Stimulated activated naive B cell treated with anti-CD40 and anti-IgM and Interleukin-4, amounts not matched to agents 10 μg/mL and 1 μg/mL and 100 μg/mL, for 72 hours (primary cell): ENCODE data around the gene GGA2.

Experiments used
- ATAC-seq, 2 donors: fragments of 150-1000 bp; cut with Tn5 transposase; replicated peaks; 2 replicates each; pipeline ENCODE4 v1.10.0; 2021; ENCODE audit warnings: moderate library complexity in 1 of 2
- DNase-seq: peaks from one replicate; pipeline ENCODE4 v3.0.0; 2021
- H3K27ac Mint-ChIP-seq: one replicate; pipeline ENCODE4 v1.8.0; 2022; ENCODE audit warnings: mild to moderate bottlenecking, mixed read lengths
- H3K27me3 Mint-ChIP-seq, 2 donors: one replicate each; pipeline ENCODE4 v1.8.0; 2022; ENCODE audit warnings: mixed read lengths in 2 of 2
- H3K36me3 Mint-ChIP-seq, 2 donors: one replicate each; pipeline ENCODE4 v1.8.0; 2022; ENCODE audit warnings: mixed read lengths in 2 of 2, mild to moderate bottlenecking in 1 of 2
- H3K4me1 Mint-ChIP-seq, 2 donors: one replicate each; pipeline ENCODE4 v1.8.0; 2022; ENCODE audit warnings: mixed read lengths in 2 of 2, mild to moderate bottlenecking in 1 of 2
- H3K4me3 Mint-ChIP-seq, 2 donors: one replicate each; pipeline ENCODE4 v1.8.0; 2022; ENCODE audit warnings: mild to moderate bottlenecking in 2 of 2, mixed read lengths in 2 of 2, moderate library complexity in 1 of 2
- H3K9me3 Mint-ChIP-seq, 2 donors: one replicate each; pipeline ENCODE4 v1.8.0; 2022; ENCODE audit warnings: mixed read lengths in 2 of 2, mild to moderate bottlenecking in 1 of 2

GGA2 gene

DNA sequence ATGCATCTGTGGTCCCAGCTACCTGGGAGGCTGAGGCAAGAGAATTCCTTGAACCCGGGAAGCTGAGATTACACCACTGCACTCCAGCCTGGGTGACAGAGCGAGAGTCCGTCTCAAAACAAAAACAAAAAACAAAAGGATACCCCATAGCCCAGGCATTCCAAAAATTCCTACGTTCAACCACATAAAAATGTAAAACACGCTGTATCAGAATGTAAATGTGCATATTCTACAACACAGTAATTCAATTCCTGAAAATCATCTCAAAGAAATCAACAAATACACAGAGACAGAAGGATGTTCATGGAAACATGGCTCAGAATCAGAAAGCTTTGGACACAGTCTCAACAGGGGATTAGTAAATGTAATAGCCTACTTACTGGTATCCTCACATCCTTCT, 90.3 kb downstream of the GGA2 start:
- no peaks in the 10 kb centered on the region for H3K4me1 Mint-ChIP-seq
- no peak for DNase-seq
- no peak overlapping the region for H3K4me3 Mint-ChIP-seq
- H3K27me3 Mint-ChIP-seq = no peaks in the 10 kb centered on the region
- H3K36me3 Mint-ChIP-seq = peaks cover 24 to 32% of the 10 kb centered on the region in 2 donors
- no peaks in the 10 kb centered on the region for H3K9me3 Mint-ChIP-seq
- H3K27ac Mint-ChIP-seq = no peak overlapping the region
- ATAC-seq = no peak

DNA sequence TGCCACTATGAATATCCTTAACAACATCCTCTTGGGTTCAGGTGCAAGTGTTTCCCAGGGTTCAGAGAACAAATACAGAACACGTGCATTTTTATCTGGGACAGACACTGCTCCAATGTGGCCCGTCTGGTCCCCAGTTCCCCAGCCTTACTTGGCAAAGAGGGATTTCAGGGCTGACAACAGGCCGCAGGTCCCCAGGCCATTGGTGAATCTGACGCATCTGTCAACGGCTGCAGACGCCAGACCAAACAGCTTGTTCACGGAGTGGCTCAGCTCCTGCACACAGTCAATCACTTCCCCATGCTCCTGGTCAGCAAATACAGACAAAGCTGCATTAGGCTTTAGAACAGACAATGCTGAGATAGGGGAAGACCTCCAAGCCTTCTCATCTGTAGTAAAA, 93.5 kb downstream of the GGA2 start:
- no peak overlapping the region for H3K4me3 Mint-ChIP-seq
- no peaks in the 10 kb centered on the region for H3K4me1 Mint-ChIP-seq
- no peak for ATAC-seq
- no peak overlapping the region for H3K27ac Mint-ChIP-seq
- no peak for DNase-seq
- peaks cover 37 to 39% of the 10 kb centered on the region in 2 donors for H3K36me3 Mint-ChIP-seq
- no peaks in the 10 kb centered on the region for H3K9me3 Mint-ChIP-seq
- no peaks in the 10 kb centered on the region for H3K27me3 Mint-ChIP-seq

DNA sequence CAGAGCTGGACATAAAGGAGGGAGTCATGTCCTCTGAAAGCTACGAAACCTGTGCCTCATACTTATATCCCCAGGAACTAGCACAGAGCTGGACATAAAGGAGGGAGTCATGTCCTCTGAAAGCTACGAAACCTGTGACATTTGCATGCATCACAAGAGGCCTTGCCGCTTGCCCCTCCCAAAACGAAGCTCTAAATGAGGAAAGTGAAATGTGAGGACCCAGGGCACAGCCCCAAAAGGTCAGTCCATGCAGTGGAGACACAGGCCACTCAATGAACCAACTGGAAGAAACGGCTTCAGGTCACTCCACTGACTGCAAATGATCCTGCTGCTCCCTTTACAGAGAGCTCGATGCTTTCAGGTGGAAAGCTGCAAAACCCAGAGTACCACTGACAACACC, 95.6 kb downstream of the GGA2 start:
- no peak overlapping the region for H3K27ac Mint-ChIP-seq

More for the DNA sequence above, 95.6 kb downstream of the GGA2 start:
- ATAC-seq (no peak), DNase-seq (no peak)
- Mint-ChIP-seq H3K36me3 (peaks cover 32 to 35% of the 10 kb centered on the region in 2 donors), H3K4me1 (no peaks in the 10 kb centered on the region), H3K9me3 (no peaks in the 10 kb centered on the region), H3K27me3 (no peaks in the 10 kb centered on the region), H3K4me3 (no peak overlapping the region)
